Measurements from ENCODE around the gene UTP25.
"Not testable (repeated sequence)": the region's sequence is repeated elsewhere in the genome, so short reads cannot be mapped to it uniquely, and the experiment has no call there.

Gene UTP25

GRCh38 chr1:209904774-209905173, 77.0 kb downstream of the UTP25 start:
- not testable (repeated sequence) for DNase-seq

All from NCI-H1092 treated with DMSO at 0.1 percent for 48 hours (cell line).